GM12891 (cell line): ENCODE measurements around the gene FAM124A.

ENCODE experiments used
- PAX5 ChIP-seq: IDR thresholded peaks from 2 replicates; pipeline ENCODE4 v1.6.1; 2011; ENCODE audit warnings: low read length, moderate library complexity, mild to moderate bottlenecking; ENCODE audit not compliant: insufficient read depth, severe bottlenecking
- POLR2A ChIP-seq: IDR thresholded peaks from 2 replicates; pipeline ENCODE4 v1.6.1; 2011; ENCODE audit warnings: low read depth, low read length, control low read depth
- POLR2AphosphoS5 ChIP-seq: IDR thresholded peaks from 2 replicates; pipeline ENCODE4 v1.6.1; 2011; ENCODE audit warnings: low read depth, low read length, control low read depth
- POU2F2 ChIP-seq: IDR thresholded peaks from 2 replicates; pipeline ENCODE4 v1.6.1; 2011; ENCODE audit warnings: low read depth, mild to moderate bottlenecking, control low read depth, low read length, moderate library complexity
- SPI1 ChIP-seq: IDR thresholded peaks from 2 replicates; pipeline ENCODE4 v1.6.1; 2011; ENCODE audit warnings: low read depth, low read length, control low read depth
- TAF1 ChIP-seq: IDR thresholded peaks from 2 replicates; pipeline ENCODE4 v1.6.1; 2011; ENCODE audit warnings: low read depth, low read length, control low read depth

DNA sequence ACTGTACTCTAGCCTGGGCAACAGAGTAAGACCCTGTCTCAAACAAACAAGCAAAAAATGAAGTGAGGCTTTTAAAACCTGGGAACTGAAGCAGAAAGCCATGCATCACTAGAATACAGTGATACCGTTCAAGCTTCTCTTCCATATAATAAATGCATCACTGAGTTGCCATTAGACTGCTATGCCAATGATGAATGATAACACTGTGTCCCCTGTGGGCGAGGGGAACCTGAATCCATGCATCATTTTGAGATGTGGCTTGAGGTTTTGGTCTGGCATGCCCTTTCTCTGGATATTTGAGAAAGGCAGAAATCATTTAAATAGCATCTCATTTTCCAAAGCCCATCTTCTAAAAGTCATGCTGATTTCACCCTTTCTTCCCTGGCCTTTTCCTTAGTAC, 1.5 kb upstream of the FAM124A start:
- TF ChIP-seq POLR2A (no peak), SPI1 (no peak), POLR2AphosphoS5 (no peak), TAF1 (no peak), PAX5 (no peak), POU2F2 (no peak)
